Measurements from ENCODE around the gene CCNL2.
"Not testable (repeated sequence)": the region's sequence is repeated elsewhere in the genome, so short reads cannot be mapped to it uniquely, and the experiment has no call there.

The CCNL2 gene

DNA sequence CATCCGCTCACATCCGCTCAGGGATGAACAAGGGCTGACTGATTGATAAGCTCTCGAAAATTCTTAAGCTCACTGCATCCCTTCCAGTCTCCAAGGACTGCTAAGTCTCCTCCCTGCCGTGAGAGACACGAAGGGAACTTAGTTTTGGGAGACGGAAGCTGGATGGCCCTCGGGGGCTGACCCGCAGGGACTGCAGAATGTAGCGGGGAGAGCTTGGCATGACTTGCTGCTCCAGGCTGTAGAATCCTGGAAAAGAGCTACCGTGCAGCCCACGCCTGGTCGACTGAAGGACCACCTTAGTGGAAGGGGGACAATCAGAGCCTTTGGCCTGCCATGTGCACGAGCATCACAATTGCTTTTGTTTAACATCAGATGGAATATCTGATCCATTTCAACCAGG lies 16.6 kb upstream of the CCNL2 start:
- H3K4me3 ChIP-seq (ENCODE audit: low read depth, low read length), result no peak overlapping the region
- H3K27ac ChIP-seq (ENCODE audit: extremely low read depth, low read depth, low read length), result no peak overlapping the region
- CTCF ChIA-PET, result interaction anchor here (1.2 to 1.3 kb wide), 2 partner anchors 14 to 68 kb away, joined by 3 read pairs; no protein-coding TSS in a partner anchor
- H3K9me3 ChIP-seq (ENCODE audit: control insufficient read depth, insufficient read depth, low read depth, low read length), result no peaks in the 10 kb centered on the region
- TF ChIP-seq ZNF654 (tag by site-specific recombination; IDR thresholded peaks at IDR 0.05; ENCODE audit: low read depth) (no peak), IKZF3 (tag by site-specific recombination; IDR thresholded peaks at IDR 0.05) (no peak), ZNF114 (tag by site-specific recombination; IDR thresholded peaks at IDR 0.05) (no peak), ZNF670 (tag by site-specific recombination; IDR thresholded peaks at IDR 0.05; ENCODE audit: low read depth) (no peak), BCL11A (tag by site-specific recombination; IDR thresholded peaks at IDR 0.05; ENCODE audit: low read depth) (no peak), PBX3 (CRISPR knock-in tag; IDR thresholded peaks at IDR 0.05) (no peak), GLI2 (tag by site-specific recombination; IDR thresholded peaks at IDR 0.05; ENCODE audit: borderline replicate concordance, low read depth) (no peak), ZNF366 (tag by site-specific recombination; conservative IDR thresholded peaks at IDR 0.05) (no peak), ZNF521 (tag by site-specific recombination; IDR thresholded peaks at IDR 0.05) (no peak), WT1 (tag by site-specific recombination; IDR thresholded peaks at IDR 0.05) (no peak), ZNF202 (tag by site-specific recombination; IDR thresholded peaks at IDR 0.05; ENCODE audit: borderline replicate concordance) (no peak)
- TF ChIP-seq, protein P1, sequence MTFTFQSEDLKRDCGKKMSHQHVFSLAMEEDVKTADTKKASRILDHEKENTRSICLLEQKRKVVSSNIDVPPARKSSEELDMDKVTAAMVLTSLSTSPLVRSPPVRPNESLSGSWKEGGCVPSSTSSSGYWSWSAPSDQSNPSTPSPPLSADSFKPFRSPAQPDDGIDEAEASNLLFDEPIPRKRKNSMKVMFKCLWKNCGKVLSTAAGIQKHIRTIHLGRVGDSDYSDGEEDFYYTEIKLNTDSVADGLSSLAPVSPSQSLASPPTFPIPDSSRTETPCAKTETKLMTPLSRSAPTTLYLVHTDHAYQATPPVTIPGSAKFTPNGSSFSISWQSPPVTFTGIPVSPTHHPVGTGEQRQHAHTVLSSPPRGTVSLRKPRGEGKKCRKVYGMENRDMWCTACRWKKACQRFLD (tag by site-specific recombination; IDR thresholded peaks at IDR 0.05), result no peak
- POLR2A ChIA-PET, result interaction anchor here (0.7 kb wide), 1 partner anchor 43 kb away, joined by 3 read pairs; no protein-coding TSS in a partner anchor
- no peaks in the 10 kb centered on the region for H3K4me1 ChIP-seq (ENCODE audit: control insufficient read depth, insufficient read depth, low read length)
- H3K36me3 ChIP-seq (ENCODE audit: control insufficient read depth in 2 of 2, insufficient read depth in 1 of 2, low read length in 2 of 2), result no peaks in the 10 kb centered on the region

DNA sequence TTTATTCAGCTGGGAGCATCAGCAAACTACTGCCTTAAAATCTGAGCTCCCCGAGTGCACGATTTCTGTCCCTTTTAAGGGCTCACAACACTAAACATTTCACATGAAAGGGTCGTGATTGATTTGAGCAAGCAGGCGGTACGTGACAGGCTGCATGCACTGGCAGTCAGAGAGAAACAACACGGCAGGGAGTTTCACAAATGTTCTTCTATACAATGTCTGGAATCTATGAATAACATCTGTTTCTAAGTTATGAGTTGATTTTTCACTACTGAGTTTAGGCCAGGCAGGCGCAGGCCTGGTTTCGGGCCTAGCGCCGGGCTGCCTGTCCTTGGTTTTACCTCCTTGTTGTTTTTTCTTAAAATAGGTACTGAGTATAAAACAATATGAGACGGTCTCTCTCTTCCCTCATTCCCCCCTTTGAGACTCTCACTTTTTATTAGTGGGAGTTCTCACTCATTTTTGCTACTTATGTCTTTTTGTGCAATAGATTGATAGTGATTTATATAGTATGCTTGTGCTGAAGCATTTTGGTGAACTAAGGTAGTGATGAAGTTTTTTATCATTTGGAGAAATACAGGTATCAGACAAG lies 13.3 kb upstream of the CCNL2 start:
- H3K4me1 ChIP-seq (ENCODE audit: control insufficient read depth, insufficient read depth, low read length); H3K9me3 ChIP-seq (ENCODE audit: control insufficient read depth, insufficient read depth, low read depth, low read length); H3K4me3 ChIP-seq (ENCODE audit: low read depth, low read length); CTCF ChIA-PET; H3K27ac ChIP-seq (ENCODE audit: extremely low read depth, low read depth, low read length): not testable (repeated sequence)
- H3K36me3 ChIP-seq (ENCODE audit: control insufficient read depth in 2 of 2, insufficient read depth in 1 of 2, low read length in 2 of 2), result peaks cover 0 to 15% of the 10 kb centered on the region in 2 experiments; a peak in 2 of 3 replicates
- POLR2A ChIA-PET, result interaction anchor here (1.0 kb wide), 1 partner anchor 14 kb away, joined by 3 read pairs; the partner anchor contains the start of gene CCNL2
- 0 out of 2 replicates have a peak, but pooled peaks have one; percentile 51 for TF ChIP-seq ZNF701 (tag by site-specific recombination; IDR thresholded peaks at IDR 0.05)

- peaks cover 0 to 15% of the 10 kb centered on the region in 2 experiments; a peak in 2 of 3 replicates for H3K36me3 ChIP-seq (ENCODE audit: control insufficient read depth in 2 of 2, insufficient read depth in 1 of 2, low read length in 2 of 2)
- no peak overlapping the region for H3K27ac ChIP-seq (ENCODE audit: extremely low read depth, low read depth, low read length)
- H3K4me3 ChIP-seq (ENCODE audit: low read depth, low read length), result no peak overlapping the region
- no peaks in the 10 kb centered on the region for H3K9me3 ChIP-seq (ENCODE audit: control insufficient read depth, insufficient read depth, low read depth, low read length)
- no peaks in the 10 kb centered on the region for H3K4me1 ChIP-seq (ENCODE audit: control insufficient read depth, insufficient read depth, low read length)
- ChIA-PET CTCF (no interaction called here), POLR2A (interaction anchor here (1.2 kb wide), 1 partner anchor 12 kb away, joined by 4 read pairs; the partner anchor contains the start of gene CCNL2)
- TF ChIP-seq ZNF501 (tag by site-specific recombination; IDR thresholded peaks at IDR 0.05) (no peak), TRIM28 (IDR thresholded peaks at IDR 0.05; ENCODE audit: borderline replicate concordance, low read length) (no peak), ZNF664 (tag by site-specific recombination; IDR thresholded peaks at IDR 0.05) (no peak), ZNF416 (tag by site-specific recombination; IDR thresholded peaks at IDR 0.05) (no peak), ZNF114 (tag by site-specific recombination; IDR thresholded peaks at IDR 0.05) (no peak), ZNF324 (tag by site-specific recombination; IDR thresholded peaks at IDR 0.05) (no peak), ZNF121 (tag by site-specific recombination; IDR thresholded peaks at IDR 0.05) (no peak), ZNF670 (tag by site-specific recombination; IDR thresholded peaks at IDR 0.05; ENCODE audit: low read depth) (no peak)
- TF ChIP-seq, protein P2, sequence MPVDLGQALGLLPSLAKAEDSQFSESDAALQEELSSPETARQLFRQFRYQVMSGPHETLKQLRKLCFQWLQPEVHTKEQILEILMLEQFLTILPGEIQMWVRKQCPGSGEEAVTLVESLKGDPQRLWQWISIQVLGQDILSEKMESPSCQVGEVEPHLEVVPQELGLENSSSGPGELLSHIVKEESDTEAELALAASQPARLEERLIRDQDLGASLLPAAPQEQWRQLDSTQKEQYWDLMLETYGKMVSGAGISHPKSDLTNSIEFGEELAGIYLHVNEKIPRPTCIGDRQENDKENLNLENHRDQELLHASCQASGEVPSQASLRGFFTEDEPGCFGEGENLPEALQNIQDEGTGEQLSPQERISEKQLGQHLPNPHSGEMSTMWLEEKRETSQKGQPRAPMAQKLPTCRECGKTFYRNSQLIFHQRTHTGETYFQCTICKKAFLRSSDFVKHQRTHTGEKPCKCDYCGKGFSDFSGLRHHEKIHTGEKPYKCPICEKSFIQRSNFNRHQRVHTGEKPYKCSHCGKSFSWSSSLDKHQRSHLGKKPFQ (tag by site-specific recombination; IDR thresholded peaks at IDR 0.05), result no peak
These were observed 12.5 kb upstream of the CCNL2 start for GRCh38 chr1:1411626-1412025.
